Tibial nerve (tissue), 3 donors: ENCODE data around the gene FBXW7.

Experiments used
- CTCF ChIP-seq, 5 experiments: fragments of 200-600 bp in 3 of 5; fragments of 450-650 bp in 2 of 5; sonication (generic) in 3 of 5; IDR thresholded peaks; one replicate each; pipeline ENCODE4 v1.5.1; 2016 to 2019; ENCODE audit warnings: antibody characterized with exemption in 5 of 5, mild to moderate bottlenecking in 3 of 5, moderate library complexity in 2 of 5
- POLR2A ChIP-seq, 2 donors: fragments of 450-650 bp; IDR thresholded peaks; one replicate each; pipeline ENCODE4 v1.6.1; 2017; ENCODE audit warnings: antibody characterized with exemption in 2 of 2, mild to moderate bottlenecking in 2 of 2, moderate library complexity in 2 of 2

DNA sequence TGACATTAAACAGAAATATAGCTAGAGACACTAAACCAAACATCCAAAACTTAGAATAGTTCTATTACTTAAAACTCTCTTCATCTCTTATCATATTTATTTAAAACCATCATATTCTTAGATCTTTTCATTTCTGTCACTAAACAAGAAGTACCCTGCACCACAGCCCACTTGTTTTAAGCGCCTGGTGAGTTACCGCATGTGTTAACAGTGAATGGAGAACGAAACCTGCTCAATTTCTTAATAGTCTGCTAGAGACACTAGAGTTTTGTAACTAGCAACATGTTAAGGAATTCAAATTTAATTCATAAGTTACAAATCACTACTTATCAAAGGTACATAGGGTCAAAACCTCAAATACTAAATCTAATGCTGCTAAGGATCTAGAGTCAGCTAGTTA is 111.5 kb downstream of the FBXW7 start:
- TF ChIP-seq CTCF (IDR thresholded peaks at IDR 0.05) (no peak), POLR2A (IDR thresholded peaks at IDR 0.05) (no peak)
